Ovary (tissue), 3 donors: ENCODE results near the gene FMNL1.

ENCODE experiments used
- EP300 ChIP-seq: sonication (generic); formaldehyde crosslinking; IDR thresholded peaks from one replicate; pipeline ENCODE4 v1.6.1; 2017; ENCODE audit warnings: antibody characterized with exemption
- POLR2A ChIP-seq: fragments of 450-650 bp; IDR thresholded peaks from one replicate; pipeline ENCODE4 v1.6.1; 2017; ENCODE audit warnings: antibody characterized with exemption, mild to moderate bottlenecking, moderate library complexity
- TF ChIP-seq, protein P1 (sequence below), 3 donors: fragments of 450-650 bp in 2 of 3; fragments of 200-600 bp in 1 of 3; IDR thresholded peaks; one replicate each; pipeline versions ENCODE4 v1.5.1 to v1.8.0; 2016 to 2022; ENCODE audit warnings: antibody characterized with exemption in 3 of 3, mild to moderate bottlenecking in 1 of 3
- donor health status: DM: no; HTN: no; CAD: no.

DNA sequence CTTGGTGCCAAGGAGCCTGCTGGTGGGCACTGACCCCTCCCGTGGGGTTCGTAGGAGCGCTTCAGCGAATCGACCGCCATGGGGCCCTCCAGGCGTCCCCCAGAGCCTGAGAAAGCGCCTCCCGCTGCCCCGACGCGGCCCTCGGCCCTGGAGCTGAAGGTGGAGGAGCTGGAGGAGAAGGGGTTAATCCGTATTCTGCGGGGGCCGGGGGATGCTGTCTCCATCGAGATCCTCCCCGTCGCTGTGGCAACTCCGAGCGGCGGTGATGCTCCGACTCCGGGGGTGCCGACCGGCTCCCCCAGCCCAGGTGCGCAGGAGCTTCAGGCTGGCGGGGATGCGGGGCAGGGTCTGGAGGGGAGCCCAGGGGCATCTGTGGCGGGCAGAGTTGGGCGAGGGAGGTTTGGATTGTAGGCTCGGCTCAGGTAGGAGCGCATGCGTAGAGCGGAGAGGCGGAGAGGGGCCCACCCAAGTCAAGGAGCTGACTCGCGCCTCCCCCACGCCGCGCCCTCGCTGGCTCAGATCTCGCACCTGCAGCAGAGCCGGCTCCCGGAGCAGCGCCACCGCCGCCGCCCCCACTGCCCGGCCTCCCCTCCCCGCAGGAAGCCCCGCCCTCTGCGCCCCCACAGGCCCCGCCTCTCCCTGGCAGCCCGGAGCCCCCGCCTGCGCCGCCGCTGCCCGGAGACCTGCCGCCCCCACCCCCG lies 19.8 kb downstream of the FMNL1 start:
- TF ChIP-seq, protein P1, sequence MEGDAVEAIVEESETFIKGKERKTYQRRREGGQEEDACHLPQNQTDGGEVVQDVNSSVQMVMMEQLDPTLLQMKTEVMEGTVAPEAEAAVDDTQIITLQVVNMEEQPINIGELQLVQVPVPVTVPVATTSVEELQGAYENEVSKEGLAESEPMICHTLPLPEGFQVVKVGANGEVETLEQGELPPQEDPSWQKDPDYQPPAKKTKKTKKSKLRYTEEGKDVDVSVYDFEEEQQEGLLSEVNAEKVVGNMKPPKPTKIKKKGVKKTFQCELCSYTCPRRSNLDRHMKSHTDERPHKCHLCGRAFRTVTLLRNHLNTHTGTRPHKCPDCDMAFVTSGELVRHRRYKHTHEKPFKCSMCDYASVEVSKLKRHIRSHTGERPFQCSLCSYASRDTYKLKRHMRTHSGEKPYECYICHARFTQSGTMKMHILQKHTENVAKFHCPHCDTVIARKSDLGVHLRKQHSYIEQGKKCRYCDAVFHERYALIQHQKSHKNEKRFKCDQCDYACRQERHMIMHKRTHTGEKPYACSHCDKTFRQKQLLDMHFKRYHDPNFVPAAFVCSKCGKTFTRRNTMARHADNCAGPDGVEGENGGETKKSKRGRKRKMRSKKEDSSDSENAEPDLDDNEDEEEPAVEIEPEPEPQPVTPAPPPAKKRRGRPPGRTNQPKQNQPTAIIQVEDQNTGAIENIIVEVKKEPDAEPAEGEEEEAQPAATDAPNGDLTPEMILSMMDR (IDR thresholded peaks at IDR 0.05) = no peak
- TF ChIP-seq EP300 (no peak), POLR2A (no peak)
